Vagina (tissue), 2 donors: ENCODE data around the gene SMC3.

ENCODE experiments used
- CTCF ChIP-seq, 3 experiments: fragments of 450-650 bp in 2 of 3; fragments of 200-600 bp in 1 of 3; sonication (generic) in 1 of 3; IDR thresholded peaks; one replicate each; pipeline ENCODE4 v1.5.1; 2017 to 2019; ENCODE audit warnings: antibody characterized with exemption in 3 of 3, mild to moderate bottlenecking in 2 of 3, moderate library complexity in 2 of 3
- POLR2A ChIP-seq, 2 donors: fragments of 450-650 bp; IDR thresholded peaks; one replicate each; pipeline ENCODE4 v1.6.1; 2017; ENCODE audit warnings: antibody characterized with exemption in 2 of 2, mild to moderate bottlenecking in 2 of 2, moderate library complexity in 2 of 2
- POLR2AphosphoS5 ChIP-seq, 2 donors: sonication (generic); formaldehyde crosslinking; IDR thresholded peaks; one replicate each; pipeline ENCODE4 v1.9.0; 2017; ENCODE audit warnings: antibody characterized with exemption in 2 of 2, mild to moderate bottlenecking in 2 of 2, low read depth in 1 of 2; ENCODE audit not compliant: insufficient read depth in 1 of 2

DNA sequence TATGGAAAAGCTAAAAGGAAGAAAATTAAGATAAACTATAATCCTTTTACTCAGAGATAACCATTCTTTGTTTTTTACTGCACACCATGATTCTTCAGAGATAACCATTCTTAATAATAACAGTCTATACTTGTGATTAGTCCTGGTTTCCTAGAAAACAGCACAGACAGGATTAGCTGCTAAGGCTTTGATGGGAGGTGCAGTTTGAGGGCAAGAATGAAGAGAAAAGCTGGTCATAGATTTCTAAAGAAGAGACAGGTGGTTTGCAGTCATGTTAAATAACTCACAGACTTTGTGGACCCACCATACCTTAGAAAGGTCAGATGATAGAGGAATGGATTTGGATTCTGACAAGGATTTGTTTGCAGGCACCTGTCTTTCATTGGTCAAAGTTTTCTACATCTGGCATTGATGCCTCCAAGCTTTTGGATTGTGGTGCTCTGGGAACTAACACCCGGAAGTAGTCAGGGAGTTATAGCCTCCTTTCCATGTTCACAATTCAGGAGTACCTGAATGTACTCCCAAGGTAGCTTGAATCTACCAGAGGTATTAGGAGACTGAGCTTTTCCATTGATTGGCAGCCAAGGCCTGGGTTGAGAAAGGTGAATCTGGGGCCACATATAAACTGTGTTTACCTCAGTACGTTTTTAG is 3.7 kb downstream of the SMC3 start:
- TF ChIP-seq CTCF (IDR thresholded peaks at IDR 0.05) (no peak), POLR2A (IDR thresholded peaks at IDR 0.05) (no peak), POLR2AphosphoS5 (IDR thresholded peaks at IDR 0.05; ENCODE audit: insufficient read depth in 1 of 2, low read depth in 1 of 2) (no peak)
